ENCODE results near the gene CCDC85B. TPM values are rescaled to one million over a fixed set of nuclear protein-coding genes. Genes with fewer than 3 reads are reported as not detected.
A peak's percentile ranks its signal among the peaks of the same experiment; 100 is the strongest.

The CCDC85B gene
- total RNA-seq, 3 donors from 2014 or later (not counting 1 experiment from before 2014, with no cell fraction given), result 22.6 to 36.1 (median 24.1) TPM

DNA sequence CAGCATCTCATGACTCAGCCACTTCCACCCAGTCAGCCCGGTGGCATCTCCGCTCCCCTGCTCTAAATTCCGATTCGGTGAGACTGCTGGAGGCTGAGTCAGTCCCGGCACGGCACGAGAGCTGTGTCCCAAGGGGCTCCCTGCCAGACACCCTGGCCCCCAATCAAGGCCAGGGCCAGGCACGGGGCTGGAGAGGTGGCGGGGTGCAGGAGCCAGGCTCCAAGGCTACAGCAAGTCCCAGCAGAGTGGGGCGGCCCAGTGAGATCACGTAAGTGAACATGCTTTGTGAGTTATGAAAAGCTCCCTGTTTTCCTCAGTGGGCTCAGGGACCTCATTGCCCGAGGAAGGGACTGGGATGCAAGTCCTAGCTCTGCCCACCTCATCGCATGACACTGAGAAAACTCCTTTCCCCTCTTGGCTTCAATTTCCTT lies 25.4 kb downstream of the CCDC85B start:
- ATAC-seq, result no peak
- TF ChIP-seq, protein P1, sequence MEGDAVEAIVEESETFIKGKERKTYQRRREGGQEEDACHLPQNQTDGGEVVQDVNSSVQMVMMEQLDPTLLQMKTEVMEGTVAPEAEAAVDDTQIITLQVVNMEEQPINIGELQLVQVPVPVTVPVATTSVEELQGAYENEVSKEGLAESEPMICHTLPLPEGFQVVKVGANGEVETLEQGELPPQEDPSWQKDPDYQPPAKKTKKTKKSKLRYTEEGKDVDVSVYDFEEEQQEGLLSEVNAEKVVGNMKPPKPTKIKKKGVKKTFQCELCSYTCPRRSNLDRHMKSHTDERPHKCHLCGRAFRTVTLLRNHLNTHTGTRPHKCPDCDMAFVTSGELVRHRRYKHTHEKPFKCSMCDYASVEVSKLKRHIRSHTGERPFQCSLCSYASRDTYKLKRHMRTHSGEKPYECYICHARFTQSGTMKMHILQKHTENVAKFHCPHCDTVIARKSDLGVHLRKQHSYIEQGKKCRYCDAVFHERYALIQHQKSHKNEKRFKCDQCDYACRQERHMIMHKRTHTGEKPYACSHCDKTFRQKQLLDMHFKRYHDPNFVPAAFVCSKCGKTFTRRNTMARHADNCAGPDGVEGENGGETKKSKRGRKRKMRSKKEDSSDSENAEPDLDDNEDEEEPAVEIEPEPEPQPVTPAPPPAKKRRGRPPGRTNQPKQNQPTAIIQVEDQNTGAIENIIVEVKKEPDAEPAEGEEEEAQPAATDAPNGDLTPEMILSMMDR (IDR thresholded peaks at IDR 0.05), result no peak
- Histone ChIP-seq H3K9me3 (ENCODE audit: control insufficient read depth, insufficient read depth, low read length) (no peaks in the 10 kb centered on the region), H3K36me3 (ENCODE audit: control insufficient read depth, insufficient read depth, low read length) (peaks cover 8% of the 10 kb centered on the region), H3K4me3 (ENCODE audit: low read length) (no peak overlapping the region), H3K27ac (ENCODE audit: low read length) (no peak overlapping the region), H3K4me1 (ENCODE audit: control insufficient read depth, insufficient read depth, low read length) (peaks cover 47% of the 10 kb centered on the region), H3K27me3 (ENCODE audit: control insufficient read depth, insufficient read depth, low read length) (no peaks in the 10 kb centered on the region)
- 54% methylated on average over 13 of the region's 13 CpGs for WGBS (ENCODE audit: insufficient coverage)
- intact Hi-C loops (cut with micrococcal nuclease), result loop anchor here (5.0 kb wide), 1 partner anchor 59 kb away; the partner anchor contains the start of gene CFL1
- Mint-ChIP-seq H3K36me3 (no peaks in the 10 kb centered on the region), H3K4me3 (no peak overlapping the region), H3K9me3 (no peaks in the 10 kb centered on the region), H3K4me1 (peaks cover 24 to 41% of the 10 kb centered on the region in 2 donors), H3K27ac (no peak overlapping the region), H3K27me3 (ENCODE audit: low read depth in 2 of 2) (no peaks in the 10 kb centered on the region)
- no peak for DNase-seq

DNA sequence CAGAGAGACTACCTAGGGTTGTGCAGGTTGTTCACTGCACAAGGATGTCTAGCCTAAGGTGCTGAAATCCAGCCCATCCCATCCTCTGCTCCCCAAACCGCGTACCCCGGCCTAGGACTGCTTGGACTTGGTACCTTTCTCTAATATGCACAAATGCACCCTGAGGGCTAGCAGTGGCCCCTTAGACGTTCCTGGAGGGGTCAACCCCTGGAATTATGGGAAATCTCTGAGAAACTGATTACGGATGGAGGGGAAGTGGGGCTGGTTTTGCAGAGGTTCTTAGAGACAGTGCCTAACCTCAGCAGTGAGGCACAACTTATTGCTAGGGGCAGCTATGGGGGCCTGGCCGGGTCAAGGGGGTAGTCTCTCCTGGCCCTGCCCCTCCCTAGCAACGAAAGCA lies 25.9 kb downstream of the CCDC85B start:
- 89% methylated on average over 4 of the region's 7 CpGs for WGBS (ENCODE audit: insufficient coverage)
- Mint-ChIP-seq H3K27me3 (ENCODE audit: low read depth in 2 of 2) (no peaks in the 10 kb centered on the region), H3K36me3 (no peaks in the 10 kb centered on the region), H3K9me3 (no peaks in the 10 kb centered on the region), H3K4me1 (peaks cover 24 to 41% of the 10 kb centered on the region in 2 donors), H3K27ac (peak overlapping the region in 1 of 2 donors; percentile 43), H3K4me3 (peak overlapping the region; percentile 65)
- no peak overlapping the region for H3K27ac ChIP-seq (ENCODE audit: low read length)
- TF ChIP-seq, protein P1 (IDR thresholded peaks at IDR 0.05), result no peak
- intact Hi-C loops (cut with micrococcal nuclease), result loop anchor here (5.0 kb wide), 1 partner anchor 59 kb away; the partner anchor contains the start of gene CFL1
- peaks cover 12% of the 10 kb centered on the region for H3K36me3 ChIP-seq (ENCODE audit: control insufficient read depth, insufficient read depth, low read length)
- no peak for ATAC-seq
- H3K4me1 ChIP-seq (ENCODE audit: control insufficient read depth, insufficient read depth, low read length), result peaks cover 53% of the 10 kb centered on the region
- H3K4me3 ChIP-seq (ENCODE audit: low read length), result no peak overlapping the region
- H3K9me3 ChIP-seq (ENCODE audit: control insufficient read depth, insufficient read depth, low read length), result no peaks in the 10 kb centered on the region
- no peak for DNase-seq
- no peaks in the 10 kb centered on the region for H3K27me3 ChIP-seq (ENCODE audit: control insufficient read depth, insufficient read depth, low read length)

DNA sequence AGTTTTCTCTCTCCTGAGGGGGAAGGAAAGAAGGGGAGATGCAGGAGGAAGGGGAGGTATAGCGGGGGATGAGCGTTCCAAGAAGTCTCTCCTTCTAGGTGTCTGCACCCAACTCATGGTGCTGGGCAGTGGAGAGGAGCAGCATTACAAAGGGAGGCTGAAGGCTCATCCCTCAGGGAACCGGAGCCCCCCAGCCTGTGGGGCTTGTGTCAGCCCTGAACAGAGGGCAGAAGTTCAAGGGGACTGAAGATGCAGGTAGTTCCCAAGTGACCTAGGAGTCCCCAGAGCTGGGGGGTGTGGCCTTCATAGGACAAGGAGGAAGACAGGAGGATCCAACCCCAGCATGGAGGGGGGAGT lies 26.6 kb downstream of the CCDC85B start:
- intact Hi-C loops (cut with micrococcal nuclease), result loop anchor here (5.0 kb wide), 1 partner anchor 60 kb away; the partner anchor contains the start of gene CFL1
- peak overlapping the region; percentile 65 for H3K4me3 Mint-ChIP-seq
- ATAC-seq (no peak), DNase-seq (no peak)
- WGBS (ENCODE audit: insufficient coverage), result 100% methylated on average over 3 of the region's 3 CpGs
- H3K4me1 ChIP-seq (ENCODE audit: control insufficient read depth, insufficient read depth, low read length), result peaks cover 54% of the 10 kb centered on the region
- H3K4me3 ChIP-seq (ENCODE audit: low read length), result no peak overlapping the region
- TF ChIP-seq, protein P1 (IDR thresholded peaks at IDR 0.05), result no peak
- peaks cover 16% of the 10 kb centered on the region for H3K36me3 ChIP-seq (ENCODE audit: control insufficient read depth, insufficient read depth, low read length)
- H3K9me3 Mint-ChIP-seq, result no peaks in the 10 kb centered on the region
- no peaks in the 10 kb centered on the region for H3K27me3 Mint-ChIP-seq (ENCODE audit: low read depth in 2 of 2)
- no peaks in the 10 kb centered on the region for H3K9me3 ChIP-seq (ENCODE audit: control insufficient read depth, insufficient read depth, low read length)
- H3K4me1 Mint-ChIP-seq, result peaks cover 24 to 46% of the 10 kb centered on the region in 2 donors
- no peak overlapping the region for H3K27ac ChIP-seq (ENCODE audit: low read length)
- no peaks in the 10 kb centered on the region for H3K36me3 Mint-ChIP-seq
- H3K27ac Mint-ChIP-seq, result peak overlapping the region; percentile 43 to 49
- no peaks in the 10 kb centered on the region for H3K27me3 ChIP-seq (ENCODE audit: control insufficient read depth, insufficient read depth, low read length)

Data from natural killer cell (primary cell).